Glomerular visceral epithelial cell (primary cell): ENCODE data around the gene STC2.

Experiments
- DNase-seq: peaks from one replicate; pipeline ENCODE4 v3.0.0-alpha.2; 2016; ENCODE audit errors: extremely low spot score

Gene STC2

DNA sequence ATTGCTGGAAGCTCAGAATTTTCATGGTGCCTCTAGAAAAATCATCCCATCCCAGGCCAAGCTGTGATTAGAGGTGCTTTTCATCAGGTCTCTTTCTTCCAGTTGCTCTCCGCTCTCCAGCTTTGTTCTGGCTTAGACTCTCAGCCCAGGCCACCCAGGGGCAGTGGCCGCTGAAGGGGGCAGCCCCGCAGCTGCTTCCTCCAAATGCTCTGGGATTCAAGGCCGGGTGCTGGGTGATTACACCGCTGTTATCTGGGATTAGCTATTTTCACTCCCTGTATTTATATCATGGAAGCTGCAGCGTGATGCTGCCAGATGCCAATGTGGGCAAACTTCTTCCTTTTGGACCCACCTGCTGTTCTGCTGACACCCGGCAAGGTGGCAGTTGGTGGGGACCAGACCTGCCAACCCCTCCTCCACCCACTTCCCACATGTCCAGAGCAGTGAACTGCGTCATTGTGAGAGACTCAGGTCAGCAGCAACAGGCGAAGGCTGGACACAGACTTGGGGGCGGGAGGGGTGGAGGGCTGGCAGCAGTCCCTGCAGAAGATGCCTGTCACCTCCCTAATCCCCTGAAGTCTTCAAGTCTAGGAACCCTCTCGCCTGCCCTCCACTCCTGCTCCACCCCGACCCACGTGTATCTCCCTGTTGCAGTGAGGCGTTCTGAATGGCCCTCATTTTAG is 59.3 kb downstream of the STC2 start:
- DNase-seq = no peak

DNA sequence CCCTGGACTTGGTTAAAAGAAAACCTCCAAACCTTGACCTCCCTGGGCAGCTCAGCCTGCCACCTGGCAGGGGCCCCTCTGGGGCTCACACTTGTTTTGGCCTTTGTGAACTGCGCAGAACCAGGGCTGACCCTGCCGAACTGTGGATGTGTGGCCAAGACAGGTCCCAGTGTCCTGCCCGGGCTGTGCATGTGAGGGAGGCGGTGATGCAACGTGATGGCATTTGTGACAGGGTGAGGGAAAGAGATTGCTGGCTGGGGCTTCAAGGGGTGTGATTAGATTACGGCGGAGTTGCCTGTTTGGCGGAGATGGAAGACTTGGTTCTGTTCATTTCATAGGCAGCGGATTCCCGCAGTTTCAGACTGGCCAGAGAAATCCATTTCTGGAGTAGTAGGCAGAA is 62.8 kb downstream of the STC2 start:
- no peak for DNase-seq
